ENCODE results near the gene PSENEN.
A peak's percentile ranks its signal among the peaks of the same experiment; 100 is the strongest.

The PSENEN gene

DNA sequence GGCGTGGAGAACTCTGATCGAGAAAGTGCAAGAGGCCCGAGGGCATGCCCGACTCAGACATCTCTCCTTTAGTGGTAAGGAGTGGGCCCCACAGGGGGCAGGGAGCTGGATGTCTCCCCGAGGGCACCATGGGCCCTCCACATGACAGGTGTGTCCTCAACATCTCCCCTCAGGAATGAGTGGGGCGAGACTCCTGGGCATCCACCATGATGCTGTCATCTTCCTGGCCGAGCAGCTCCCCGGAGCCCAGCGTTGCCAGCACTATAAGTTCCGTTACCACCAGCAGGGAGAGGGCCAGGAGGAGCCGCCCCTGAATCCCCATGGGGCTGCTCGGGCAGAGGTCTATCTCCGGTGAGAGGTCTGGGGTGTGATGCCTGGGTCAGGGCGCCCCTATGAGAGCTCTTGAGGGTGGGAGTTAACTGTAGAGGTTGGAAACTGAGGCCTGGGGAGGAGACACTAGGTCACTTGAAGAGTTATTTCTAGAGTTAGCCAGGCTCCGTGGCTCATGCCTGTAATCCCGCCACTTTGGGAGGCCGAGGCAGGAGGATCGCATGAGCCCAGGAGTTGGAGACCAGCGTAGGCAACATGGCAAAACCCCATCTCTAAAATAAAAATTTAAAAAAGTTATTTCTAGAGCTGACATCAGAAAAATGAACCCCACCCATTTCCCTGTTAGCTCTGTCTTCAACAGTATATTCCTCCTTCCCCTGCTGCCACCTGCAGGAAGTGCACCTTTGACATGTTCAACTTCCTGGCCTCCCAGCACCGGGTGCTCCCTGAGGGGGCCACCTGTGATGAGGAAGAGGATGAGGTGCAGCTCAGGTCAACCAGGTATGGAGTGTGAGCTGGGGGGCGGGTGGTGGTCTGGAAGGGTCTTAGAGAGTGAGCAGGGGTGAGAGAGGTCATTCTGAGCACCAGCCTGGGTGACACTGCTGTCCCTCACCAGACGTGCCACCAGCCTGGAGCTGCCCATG is 8.3 kb upstream of the PSENEN start:
- no peak for DNase-seq

DNA sequence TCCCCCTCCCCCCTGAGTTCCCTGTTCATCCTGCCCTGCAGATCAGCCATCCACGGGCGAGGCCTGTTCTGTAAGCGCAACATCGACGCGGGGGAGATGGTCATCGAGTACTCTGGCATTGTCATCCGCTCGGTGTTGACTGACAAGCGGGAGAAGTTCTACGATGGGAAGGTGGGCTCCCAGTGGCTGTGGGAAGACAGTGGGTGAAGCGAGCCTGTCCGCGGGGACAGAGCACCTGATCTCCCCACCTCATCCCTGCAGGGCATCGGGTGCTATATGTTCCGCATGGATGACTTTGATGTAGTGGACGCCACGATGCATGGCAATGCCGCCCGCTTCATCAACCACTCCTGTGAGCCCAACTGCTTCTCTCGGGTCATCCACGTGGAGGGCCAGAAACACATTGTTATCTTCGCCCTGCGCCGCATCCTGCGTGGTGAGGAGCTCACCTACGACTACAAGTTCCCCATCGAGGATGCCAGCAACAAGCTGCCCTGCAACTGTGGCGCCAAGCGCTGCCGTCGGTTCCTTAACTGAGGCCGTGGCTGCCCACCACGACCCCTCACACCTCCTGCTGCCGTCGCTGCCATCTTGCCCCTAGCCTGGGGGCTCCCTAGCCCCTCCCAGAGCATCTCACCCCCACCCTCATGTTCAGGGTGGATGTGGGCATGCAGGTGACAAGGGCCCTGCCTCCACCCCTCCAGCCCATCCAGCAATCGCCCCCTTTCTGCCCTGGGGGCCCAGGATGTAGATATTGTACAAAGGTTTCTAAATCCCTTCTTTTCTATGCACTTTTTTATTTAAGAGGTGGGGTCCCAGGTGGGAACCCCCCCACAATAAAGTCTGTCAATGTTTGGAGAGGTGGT is 7.2 kb upstream of the PSENEN start:
- no peak for DNase-seq

DNA sequence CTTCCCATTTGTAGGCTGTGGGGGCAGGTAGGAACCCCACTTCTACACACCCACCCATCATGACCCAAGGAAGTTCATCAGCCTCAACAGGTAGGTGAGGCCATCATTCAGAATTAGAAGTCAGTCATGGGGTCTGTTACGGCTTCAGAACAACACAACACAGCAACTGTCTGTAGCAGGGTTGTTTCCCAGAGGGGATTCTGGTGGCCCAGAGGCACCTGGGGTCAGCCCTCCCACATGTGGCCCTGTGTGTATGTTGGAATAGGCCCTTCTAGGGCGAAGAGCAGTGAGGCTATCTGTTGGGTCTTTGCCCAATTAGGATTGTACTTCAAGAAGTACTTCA is 6.6 kb upstream of the PSENEN start:
- no peak for DNase-seq

DNA sequence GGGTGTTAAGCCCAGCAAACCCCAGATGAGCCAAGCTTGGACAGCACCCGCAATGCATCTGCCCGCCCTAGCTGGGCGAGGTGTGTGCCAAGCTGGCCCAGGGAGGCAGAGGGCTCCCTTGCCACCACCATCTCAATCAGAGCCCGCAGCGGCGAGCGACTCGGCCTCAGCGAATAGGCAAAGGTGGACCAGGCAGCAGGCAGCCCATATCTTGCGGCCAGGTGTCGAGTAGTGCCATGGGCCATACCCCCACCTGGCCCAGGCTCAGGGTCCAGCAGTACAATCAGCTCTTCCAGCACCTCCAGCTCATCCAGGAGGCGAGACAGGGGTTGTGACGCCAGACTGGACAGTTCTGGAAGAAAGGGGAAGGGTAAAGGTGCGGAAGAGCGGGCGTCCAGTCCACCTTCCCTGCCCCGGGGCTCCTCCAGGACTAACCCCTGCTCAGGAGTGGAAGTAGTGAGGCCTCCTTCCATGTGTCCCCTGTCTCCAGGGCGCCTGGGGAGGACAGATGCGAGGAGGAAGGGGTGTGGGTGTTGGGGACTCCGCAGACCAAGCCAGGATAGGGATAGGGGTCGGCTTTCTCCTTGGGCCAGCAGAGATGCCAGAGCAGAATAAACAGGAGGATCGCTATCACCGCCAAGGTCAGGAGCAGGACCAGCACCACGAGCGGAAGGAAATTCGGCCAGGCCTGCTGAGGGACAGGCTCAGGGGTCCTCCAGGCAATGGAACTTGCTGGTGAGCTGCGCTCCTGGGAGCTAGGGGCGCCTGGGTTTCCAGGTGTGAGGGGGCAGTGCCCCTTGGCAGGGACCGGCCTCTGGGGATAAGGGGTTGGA is 6.0 kb upstream of the PSENEN start:
- no peak for DNase-seq

DNA sequence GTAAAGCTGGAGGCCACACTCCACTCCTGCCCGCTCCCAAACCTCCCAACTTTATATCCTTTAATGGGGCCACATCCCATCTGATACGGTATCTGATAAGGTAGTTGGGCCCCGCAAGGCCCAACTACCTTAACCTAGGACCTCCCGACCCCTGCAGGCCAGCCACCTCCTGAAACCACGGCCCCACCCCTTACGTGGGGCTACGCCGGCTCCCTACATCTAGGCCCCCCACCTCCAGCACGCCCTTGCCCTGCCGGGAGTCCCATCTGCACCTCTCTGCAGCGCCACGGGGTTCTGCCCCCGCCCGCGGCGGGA is 5.4 kb upstream of the PSENEN start:
- no peak for DNase-seq

DNA sequence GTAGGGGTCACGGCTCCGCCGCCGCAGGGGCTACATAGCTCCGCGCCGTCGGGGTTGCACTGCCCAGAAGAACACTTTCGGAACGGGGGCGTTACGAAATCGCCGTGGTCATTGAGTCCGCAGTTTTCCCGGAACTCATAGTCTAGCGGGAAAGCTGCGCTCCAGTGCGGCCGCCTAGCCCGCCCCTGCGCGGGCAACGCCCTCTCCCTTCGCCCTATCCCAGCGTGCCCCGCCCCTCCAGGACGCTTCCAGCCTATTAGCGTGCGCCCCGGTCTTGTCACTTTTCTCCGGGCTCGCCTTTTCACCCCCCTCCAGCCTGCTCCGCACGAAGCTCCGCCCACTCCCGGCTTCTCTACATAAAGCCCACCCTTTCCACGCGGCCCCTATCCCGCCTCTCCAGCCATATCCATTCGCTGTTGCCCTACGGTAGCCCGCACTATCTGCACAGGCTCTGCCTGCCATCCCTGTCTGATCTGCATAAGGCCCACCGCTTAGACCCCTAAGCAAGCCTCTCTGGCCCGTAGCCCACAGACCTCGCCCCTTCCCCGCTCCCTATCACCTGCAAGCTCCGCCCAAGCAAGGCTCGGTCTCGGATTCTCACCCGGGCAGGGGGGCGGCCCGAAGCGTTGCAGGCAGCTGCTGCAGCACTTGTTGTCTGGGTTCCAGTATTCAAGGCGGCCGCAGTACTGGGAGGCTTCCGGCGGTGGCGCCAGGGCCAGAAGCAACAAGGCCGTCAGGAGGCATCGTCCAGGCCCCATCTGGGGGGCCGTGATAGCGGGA is 4.8 kb upstream of the PSENEN start:
- DNase-seq = peak; percentile 98

DNA sequence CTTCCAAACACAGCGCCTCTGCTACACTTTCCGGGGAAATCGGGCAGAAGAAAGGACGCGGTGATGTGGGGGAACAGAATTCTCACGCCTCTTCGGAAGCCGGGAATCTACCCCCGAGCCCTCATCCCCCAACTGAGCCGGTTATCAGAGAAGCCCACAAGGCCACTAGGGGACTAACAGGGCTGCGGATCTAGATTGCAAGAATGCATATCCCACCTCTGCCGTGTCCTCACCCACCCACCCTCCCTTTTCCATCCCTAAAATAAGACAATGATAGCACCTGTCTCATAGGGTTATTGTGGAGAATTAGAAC is 4.3 kb upstream of the PSENEN start:
- DNase-seq = no peak

DNA sequence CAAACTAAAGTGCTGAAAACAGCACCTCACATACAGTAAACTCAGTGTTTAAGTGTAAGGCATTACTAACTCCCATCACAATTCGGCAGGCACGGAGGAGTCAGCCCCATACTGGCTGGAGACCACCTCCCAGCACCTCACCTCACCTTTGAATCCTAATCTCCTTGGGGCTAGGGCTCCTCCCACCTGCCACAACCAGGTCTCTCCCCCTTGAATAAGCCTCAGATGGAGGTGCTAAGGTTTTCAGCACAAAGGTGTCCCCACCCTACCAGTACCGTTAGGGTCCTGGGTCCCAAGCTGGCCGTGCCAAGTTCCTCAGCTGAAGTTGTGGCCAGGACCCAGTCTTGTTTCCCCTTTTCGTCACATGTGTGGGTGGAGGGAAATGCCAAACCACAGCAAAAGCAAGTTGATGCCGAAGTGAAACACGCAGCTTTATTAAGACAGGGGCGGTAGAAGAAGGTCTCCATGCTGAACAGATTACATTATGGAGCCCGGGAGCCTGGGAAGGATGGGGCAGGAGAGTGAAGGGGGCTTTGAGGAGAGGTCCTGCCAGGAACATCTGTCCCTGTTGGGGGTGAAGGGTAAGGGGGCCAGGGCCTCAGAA is 3.2 kb upstream of the PSENEN start, which contains the start of gene IGFLR1:
Gene IGFLR1 (minus strand): TSS at position 332 of the 604 bp plus-strand sequence. CDS start 1,272 bp downstream, outside the sequence.
- no peak for DNase-seq

DNA sequence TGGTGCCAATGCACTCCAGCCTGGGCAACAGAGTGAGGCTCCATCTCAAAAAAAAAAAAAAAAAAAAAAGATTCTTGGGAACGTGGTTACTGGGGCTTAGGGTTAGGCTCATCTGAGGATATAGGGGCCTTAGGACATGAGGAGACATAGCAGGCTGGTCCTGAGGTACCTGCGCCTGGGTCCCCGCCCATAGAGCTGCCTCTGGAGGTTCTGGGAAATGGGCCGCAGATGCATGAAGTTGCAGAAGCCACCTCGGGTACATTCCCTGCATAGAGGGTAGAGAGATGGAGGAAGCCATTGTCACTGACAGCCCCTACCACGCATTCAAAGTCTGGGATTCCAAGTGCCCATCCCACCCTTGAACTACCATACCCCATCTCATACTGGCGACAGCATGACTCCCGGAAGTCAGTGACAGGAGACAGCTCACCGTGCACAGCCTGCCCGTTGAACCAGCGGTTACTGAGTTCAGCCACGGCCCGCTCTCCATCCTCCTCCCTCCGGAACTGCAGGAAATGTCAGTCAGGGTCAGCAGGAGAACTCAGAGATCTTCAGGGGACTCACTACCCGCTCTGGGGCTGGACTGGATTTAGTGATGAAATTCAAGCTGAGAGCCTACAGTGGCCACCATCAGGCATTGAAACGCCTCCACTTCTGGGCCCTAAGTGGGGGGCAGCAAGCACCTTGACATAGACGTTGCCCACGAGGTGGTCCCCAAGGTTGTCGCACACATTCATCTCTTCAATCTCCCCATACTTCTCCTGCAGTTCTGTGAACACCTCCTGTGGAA is 1.6 kb upstream of the PSENEN start:
- no peak for DNase-seq

DNA sequence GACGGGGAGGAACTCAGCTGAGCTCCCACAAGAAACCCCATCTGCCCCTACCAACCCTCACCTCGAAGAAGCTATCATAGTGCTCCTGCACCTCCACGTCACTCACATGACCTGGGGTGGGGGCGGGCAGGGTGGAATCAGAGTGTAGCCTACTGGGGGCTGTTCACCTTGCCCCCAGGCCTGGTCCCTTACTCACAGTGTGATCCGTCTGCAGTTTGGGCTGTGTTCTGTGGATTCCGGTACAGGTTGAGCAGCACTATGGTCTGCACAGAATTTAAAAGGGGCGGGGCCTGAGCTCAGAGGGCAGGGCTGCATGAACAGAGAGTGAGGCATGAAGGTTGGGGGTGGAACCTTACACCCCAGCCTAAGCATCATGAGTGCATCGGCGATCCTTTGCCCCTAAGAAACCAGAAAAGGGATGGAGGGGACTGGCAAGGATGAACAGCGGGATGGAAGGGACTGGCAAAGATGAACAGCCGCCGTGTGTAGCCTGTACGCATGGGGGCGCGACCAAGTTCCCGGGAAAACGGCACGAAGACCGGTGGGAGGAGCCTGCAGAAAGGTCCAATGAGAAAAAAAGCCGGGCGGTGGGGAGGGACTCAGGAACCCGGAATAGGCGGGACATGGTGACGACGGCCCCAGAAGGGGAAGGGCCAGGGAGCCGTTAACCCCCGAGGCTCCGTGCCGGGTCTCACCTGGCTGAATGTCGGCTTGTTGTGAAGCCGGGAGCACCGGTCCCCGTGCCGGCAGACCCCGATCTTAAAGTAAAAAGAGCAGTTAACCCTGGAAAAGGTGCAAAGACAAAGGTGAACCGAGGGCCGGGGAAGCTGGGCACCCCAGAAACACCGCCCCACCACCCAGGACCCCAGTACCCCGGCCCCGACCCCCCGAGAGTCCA is 772 bp upstream of the PSENEN start:
- peak; percentile 97 for DNase-seq

DNA sequence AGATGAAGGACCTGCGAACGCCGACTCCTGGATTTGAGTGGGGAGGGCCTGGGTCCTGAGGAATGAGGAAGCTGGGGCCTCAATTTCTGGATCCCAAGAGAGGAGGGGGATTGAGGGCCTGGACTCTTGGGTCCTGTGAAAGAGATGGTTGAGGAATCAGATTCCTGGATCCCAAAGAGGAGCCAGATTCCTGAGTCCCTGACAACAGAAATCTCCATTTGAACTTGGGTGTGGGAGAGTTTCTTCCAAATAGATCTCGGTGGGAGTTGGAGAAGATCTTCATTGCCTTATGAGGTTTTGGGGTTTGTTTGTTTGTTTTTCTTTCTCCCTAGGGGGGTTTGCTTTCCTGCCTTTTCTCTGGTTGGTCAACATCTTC is 624 bp downstream of the PSENEN start:
- no peak for DNase-seq

DNA sequence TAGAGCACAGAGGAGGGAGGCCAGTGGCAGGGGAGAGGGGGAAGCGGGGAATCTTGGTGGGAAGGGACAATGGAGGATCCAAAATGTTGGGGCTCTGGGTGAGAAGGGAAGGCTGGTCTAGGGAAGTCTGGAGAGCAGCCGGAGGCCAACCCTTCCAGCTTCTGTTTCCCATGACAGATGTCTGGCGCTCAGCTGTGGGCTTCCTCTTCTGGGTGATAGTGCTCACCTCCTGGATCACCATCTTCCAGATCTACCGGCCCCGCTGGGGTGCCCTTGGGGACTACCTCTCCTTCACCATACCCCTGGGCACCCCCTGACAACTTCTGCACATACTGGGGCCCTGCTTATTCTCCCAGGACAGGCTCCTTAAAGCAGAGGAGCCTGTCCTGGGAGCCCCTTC is 1.1 kb downstream of the PSENEN start:
- DNase-seq = no peak

DNA sequence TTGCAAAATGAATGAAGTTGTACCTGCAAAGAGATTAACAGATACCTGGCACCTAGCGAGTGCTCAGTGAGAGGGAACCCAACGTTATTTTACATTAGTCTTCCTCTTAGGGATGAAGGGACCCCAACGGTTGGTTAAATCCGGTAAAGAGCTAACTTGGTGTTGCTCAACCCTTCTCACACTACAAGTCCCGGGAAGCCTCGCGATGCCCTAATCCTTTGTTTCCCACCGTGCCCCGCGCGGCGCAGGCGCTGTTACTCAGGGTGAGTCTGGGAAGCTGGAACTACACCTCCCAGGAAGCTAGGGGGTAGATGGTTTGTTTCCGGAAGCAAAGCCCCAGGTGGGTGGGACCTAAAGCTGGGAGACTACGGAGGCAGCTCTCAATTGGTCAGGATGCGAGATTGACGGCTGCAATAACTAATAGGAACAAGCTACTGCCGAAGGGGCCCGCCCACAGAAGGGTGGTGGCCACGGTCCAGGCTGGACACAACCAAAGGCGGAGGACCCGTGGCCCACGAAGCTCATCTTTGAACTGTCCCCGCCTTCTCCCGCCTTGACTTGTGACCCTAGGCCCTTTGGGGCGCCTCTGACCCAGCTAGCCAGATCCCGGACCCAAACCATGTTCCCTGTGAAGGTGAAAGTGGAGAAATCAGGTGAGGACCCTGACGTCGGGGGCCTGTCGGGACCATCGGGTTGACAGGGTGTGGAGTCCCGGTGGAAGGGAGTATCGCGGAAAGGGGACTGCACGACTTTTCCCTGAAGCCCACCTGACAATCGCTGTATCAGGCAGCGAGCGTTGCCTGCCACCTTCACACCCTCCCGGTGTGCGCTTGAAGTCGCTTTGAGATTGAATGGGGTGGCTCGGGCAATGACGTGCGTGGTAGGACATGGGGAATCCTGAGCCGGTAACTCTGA is 2.9 kb downstream of the PSENEN start, which contains the start of gene LIN37:
Gene LIN37 (plus strand): TSS at position 471 of the 915 bp plus-strand sequence. CDS start 149 bp downstream, at position 620.
- DNase-seq = peak; percentile 99

DNA sequence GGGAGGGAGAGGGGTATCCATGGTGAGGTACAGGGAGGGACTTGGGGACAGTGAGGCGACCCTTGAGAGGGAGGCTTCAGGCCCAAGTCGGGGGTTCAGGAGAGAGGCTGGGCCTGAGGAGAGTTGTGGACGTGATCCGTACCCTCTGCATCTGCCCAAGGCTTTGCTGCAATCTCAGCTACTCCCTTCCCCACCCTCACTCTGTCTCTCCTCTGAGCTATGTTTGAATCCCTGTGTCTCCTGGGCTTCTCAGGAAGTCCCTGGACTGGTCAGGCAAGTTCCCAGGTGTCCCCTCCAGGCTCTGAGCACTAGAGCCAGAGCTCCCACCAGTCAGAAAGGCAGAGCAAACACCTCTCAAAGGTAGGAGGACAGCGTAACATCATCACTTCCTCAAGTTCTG is 4.7 kb downstream of the PSENEN start:
- no peak for DNase-seq

DNA sequence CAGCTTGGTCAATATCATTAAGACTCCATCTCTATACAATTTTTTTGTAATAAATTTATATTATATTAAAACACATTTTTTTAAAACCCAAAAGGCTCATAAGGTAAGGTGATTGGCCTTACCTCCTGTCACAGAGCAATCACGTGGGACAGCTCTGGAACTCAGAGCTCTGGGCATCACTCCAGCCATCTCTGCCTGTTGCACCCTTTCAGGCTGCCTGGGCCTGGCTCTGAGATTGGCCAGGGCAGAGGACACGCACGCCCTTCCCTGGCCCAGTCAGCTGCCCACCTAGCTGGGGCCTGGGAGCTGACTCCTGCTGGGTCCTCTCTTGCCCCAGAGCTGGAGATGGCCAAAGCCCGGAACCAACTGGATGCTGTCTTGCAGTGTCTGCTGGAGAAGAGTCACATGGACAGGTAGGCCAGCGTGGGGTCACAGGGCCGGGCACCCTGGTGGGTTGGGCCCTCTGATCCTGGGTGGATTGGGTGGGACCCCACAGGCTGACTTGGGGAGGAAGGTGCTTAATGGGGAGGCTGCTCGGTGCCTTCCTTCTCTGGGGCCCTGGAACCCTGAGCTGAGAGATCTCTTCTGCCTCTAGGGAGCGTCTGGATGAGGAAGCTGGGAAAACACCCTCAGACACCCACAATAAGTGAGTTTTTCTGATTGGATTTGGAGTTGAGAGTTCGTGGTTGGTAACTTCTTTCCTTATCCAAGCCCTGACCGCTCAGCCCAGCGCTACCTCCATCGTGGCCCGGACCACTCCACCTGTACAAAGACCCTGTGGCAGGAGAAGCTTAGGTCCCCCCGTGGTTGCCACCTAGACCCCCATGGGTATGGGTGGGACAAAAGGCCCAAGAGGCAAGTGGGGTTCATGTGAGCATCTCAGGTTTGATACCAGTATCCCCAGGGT is 6.6 kb downstream of the PSENEN start:
- DNase-seq = no peak

DNA sequence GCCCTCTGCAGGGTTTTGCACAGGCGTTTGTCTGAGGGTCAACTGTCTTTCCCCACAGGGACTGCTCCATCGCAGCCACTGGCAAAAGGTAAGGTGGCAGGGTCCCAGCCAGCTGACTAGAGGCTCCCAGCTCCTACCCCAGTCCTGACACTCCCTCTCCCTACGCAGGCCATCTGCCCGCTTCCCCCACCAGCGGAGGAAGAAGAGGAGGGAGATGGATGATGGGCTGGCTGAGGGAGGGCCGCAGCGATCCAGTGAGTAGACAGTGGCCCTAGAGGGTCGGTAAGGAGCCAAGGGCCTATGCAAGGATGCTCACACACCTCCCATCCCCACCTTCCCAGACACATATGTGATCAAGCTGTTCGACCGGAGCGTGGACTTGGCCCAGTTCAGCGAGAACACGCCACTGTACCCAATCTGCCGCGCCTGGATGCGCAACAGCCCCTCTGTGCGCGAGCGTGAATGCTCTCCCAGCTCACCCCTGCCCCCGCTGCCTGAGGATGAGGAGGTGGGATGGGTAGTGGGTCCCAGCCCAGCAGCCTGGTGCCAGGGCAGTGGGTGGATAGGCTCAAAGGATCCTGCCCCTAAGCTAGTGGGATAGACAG is 7.4 kb downstream of the PSENEN start:
- DNase-seq = no peak

Data from EL (cell line).